ENCODE data around the gene DPEP3. TPM values are rescaled to one million over a fixed set of nuclear protein-coding genes. Genes with fewer than 3 reads are reported as not detected.
"Not testable (repeated sequence)": the region's sequence is repeated elsewhere in the genome, so short reads cannot be mapped to it uniquely, and the experiment has no call there.

Gene DPEP3
- total RNA-seq: 0.12 and 0.22 TPM in 2 replicates

GRCh38 chr16:67979955-67980678 is at the start of gene DPEP3:
Gene DPEP3, minus strand, starts transcription at chr16:67980499. Its CDS starts 119 bp downstream, at chr16:67980380.
- intact Hi-C loops (cut with micrococcal nuclease): no loop called here

GRCh38 chr16:68028996-68029395 is 48.7 kb upstream of the DPEP3 start:
- intact Hi-C loops (cut with micrococcal nuclease): no loop called here

GRCh38 chr16:68022728-68023537 is 42.6 kb upstream of the DPEP3 start, which contains the start of the genes DDX28 and DUS2:
Gene DDX28, minus strand, starts transcription at chr16:68023232. Its CDS starts 30 bp downstream, at chr16:68023202.
Gene DUS2, plus strand, starts transcription at chr16:68023284. Its CDS starts 14,740 bp downstream, at chr16:68038024.
- intact Hi-C loops (cut with micrococcal nuclease): loop anchor here (1.0 to 5.0 kb wide), 8 partner anchors 18 to 216 kb away; partner anchors contain the start of genes NFATC3, PSKH1, RANBP10 and TSNAXIP1

- intact Hi-C loops (cut with micrococcal nuclease): loop anchor here (2.0 to 5.0 kb wide), 3 partner anchors 18 to 215 kb away; partner anchors contain the start of genes RANBP10 and TSNAXIP1
Measured at GRCh38 chr16:68022278-68022727, 42.0 kb upstream of the DPEP3 start.

GRCh38 chr16:68021490-68021889 is 41.2 kb upstream of the DPEP3 start:
- intact Hi-C loops (cut with micrococcal nuclease): loop anchor here (5.0 kb wide), 1 partner anchor 214 kb away; the partner anchor contains the start of genes RANBP10 and TSNAXIP1

DNA sequence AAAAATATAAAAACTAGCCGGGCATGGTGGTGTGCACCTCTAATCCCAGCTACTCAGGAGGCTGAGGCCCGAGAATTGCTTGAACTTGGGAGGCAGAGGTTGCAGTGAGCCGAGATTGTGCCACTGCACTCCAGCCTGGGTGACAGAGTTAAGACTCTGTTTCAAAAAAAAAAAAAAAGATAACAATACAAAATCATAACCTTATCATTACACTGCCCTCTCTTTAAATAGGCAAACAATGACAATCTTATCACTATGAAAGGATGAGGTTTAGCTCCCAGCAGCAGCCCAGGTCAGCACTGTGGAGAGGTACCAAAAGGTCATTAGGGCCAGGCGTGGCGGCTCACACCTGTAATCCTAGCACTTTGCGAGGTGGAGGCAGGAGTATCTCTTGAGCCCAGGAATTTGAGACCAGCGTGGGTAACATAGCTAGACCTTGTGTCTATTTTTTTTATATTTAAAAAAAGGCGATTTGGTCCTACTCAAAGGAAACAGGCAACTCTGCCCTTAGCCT is 38.9 kb upstream of the DPEP3 start:
- intact Hi-C loops (cut with micrococcal nuclease): no loop called here

DNA sequence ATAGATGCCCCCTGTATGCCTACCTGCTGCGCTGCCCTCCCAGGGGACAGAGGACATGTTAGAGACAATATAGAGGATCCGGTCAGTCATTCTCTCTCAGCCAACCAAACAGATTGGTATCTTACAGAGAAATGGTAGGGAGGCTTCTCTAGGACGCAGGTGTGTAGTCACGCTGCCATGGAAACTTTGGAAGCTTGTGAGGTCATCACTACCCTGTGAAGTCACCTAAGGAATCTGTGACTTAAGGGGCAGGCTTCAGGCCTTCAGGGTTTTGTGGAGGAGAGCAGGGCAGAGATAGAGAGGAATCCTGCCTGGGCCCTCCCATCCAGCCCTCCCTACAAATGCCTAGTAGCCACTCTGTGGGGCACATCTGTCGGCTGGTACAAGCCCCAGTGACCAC is 35.4 kb upstream of the DPEP3 start, which contains the start of gene DPEP2NB:
DPEP2NB (minus strand) TSS at position 231 of the 400 bp plus-strand sequence; CDS start at position 90, 141 bp downstream.
- intact Hi-C loops (cut with micrococcal nuclease): no loop called here

DNA sequence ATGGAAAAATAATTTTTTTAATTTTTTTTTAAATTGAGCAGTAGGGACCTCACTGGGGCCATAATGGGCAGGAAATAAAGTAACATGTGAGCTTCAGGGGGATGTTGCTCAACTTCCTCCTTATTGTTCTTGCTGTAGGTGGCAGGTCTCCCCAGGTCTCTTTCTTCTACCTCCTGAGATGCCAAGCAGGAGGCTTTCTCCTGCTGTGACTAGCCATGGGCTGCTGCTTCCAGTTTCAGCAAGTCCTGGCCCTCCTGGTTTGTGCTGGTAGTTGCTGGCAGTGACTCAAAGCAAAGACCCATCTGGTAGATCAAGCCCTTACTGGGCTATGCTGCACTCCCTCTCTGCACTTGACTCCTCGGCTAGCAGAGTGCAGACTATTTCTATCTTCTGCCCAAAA is 33.1 kb upstream of the DPEP3 start:
- intact Hi-C loops (cut with micrococcal nuclease): no loop called here

GRCh38 chr16:68009872-68010271 is 29.6 kb upstream of the DPEP3 start:
- intact Hi-C loops (cut with micrococcal nuclease): not testable (repeated sequence)

GRCh38 chr16:68009157-68009735 is 28.9 kb upstream of the DPEP3 start:
- intact Hi-C loops (cut with micrococcal nuclease): no loop called here

DNA sequence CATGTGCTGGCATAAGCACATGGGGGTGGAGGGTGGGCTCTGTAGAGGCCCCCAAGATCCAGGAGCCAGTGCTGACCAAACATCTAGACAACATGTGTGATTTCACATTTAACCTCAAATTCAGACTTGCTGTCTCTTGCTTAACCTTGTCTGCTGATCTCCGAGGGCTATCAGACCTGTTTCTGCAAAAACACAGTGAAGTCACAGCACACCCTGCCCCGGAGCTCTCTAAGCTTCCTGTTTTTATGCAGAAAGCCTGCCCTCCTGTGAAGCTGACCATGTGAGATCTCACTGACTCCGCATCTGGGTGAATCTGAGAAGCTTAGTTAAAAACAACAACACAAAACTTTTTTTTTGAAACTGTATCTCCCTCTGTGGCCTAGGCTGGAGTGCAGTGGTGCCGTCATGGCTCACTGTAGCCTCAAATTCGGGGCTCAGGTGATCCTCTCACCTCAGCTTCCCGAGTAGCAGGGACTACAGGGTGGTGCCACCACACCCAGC is 25.5 kb upstream of the DPEP3 start:
- intact Hi-C loops (cut with micrococcal nuclease): loop anchor here (1.0 kb wide), 1 partner anchor 13 kb away; no protein-coding TSS in a partner anchor

DNA sequence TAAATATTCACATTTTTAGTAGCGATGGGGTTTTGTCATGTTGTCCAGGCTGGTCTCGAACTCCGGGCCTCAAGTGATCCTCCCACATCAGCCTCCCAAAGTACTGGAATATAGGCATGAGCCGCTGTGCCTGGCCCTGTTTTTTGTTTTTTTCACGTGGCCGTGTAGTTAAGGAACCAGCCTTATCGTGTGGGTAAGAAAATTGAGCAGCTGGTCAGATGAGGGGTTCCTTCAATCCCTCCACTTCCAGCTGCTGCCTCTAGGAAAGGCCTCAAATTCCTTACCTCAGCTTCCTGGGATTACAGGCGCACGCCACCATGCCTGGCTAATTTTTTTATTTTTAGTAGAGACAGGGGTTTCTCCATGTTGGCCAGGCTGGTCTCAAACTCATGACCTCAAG is 24.9 kb upstream of the DPEP3 start:
- intact Hi-C loops (cut with micrococcal nuclease): no loop called here

- intact Hi-C loops (cut with micrococcal nuclease): no loop called here
Measured at GRCh38 chr16:68003031-68003430, 22.7 kb upstream of the DPEP3 start.

GRCh38 chr16:68000450-68000849 is 20.2 kb upstream of the DPEP3 start:
- intact Hi-C loops (cut with micrococcal nuclease): no loop called here

DNA sequence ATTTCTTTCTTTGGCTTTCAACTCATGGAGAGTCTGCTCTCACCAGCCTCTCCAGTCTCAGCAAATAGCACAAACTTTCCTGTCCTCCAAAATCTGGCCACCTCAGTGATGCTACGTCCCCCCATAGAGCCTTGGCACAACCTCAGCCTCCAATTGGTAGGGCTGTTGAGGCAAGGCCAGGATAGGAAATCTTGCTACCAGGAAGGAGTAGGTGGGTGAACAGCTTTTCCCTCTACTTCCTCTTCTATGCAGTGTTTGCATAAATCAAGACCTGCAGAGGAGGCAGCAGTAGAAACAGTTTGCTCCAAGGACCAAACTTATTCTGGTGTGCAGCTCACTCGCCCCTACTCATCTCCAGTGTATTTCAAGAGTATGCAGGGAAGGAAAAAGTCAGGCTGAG is 19.7 kb upstream of the DPEP3 start:
- intact Hi-C loops (cut with micrococcal nuclease): loop anchor here (1.0 kb wide), 1 partner anchor 107 kb away; the partner anchor contains the start of gene PSKH1

GRCh38 chr16:67998779-67999688 is 18.7 kb upstream of the DPEP3 start, which contains the start of gene DPEP2:
Gene DPEP2, minus strand, starts transcription at chr16:67999484. Its CDS starts 6,272 bp downstream, at chr16:67993212.
- intact Hi-C loops (cut with micrococcal nuclease): loop anchor here (1.0 kb wide), 1 partner anchor 106 kb away; the partner anchor contains the start of gene PSKH1

GRCh38 chr16:67998231-67998778 is 18.0 kb upstream of the DPEP3 start:
- intact Hi-C loops (cut with micrococcal nuclease): not testable (repeated sequence)

- intact Hi-C loops (cut with micrococcal nuclease): no loop called here
Measured at GRCh38 chr16:67996666-67997065, 16.4 kb upstream of the DPEP3 start.

GRCh38 chr16:67995423-67995822 is 15.1 kb upstream of the DPEP3 start:
- intact Hi-C loops (cut with micrococcal nuclease): no loop called here
